H1 (cell line): ENCODE data around the gene SAMD4A. TPM values are rescaled to one million over a fixed set of nuclear protein-coding genes. Genes with fewer than 3 reads are reported as not detected.

Experiments
- polyA plus RNA-seq, 7 experiments: library from polyadenylated mRNA; depleted of rRNA in 3 of 7; stranded (reverse) in 5 of 7; unstranded in 2 of 7; fragments of >200 nt in 5 of 7; fragments of 200-250 nt in 2 of 7; gene quantifications; 1 replicate in 5 of 7; 2 replicates in 1 of 7; 4 replicates in 1 of 7; pipeline versions ENCODE4 v1.2.1 to v1.2.3, GENCODE V29; 2011 to 2013; ENCODE audit warnings: missing spikeins in 2 of 7, mixed read lengths in 2 of 7
- total RNA-seq: library from RNA; stranded (reverse); fragmentation: NEBNext Ultra II Directional; extraction: Animal tissue kit (Norgen Biotek cat#: 25700); gene quantifications from 2 replicates; pipeline ENCODE4 v1.2.1, GENCODE V29; 2021
- TF ChIP-seq, protein P1 (sequence below): fragments of 300-600 bp; sonication (generic); IDR thresholded peaks from 2 replicates; pipeline ENCODE4 v1.7.1; 2012; ENCODE audit warnings: low read length, moderate library complexity, mild to moderate bottlenecking, inconsistent platforms; ENCODE audit not compliant: insufficient replicate concordance

Gene SAMD4A
- total and polyA plus RNA-seq, 2 of the 8 experiments (the other 6 are each of a cell fraction or from before 2014, with no cell fraction given): 2.4 to 12.3 TPM

GRCh38 chr14:54593860-54594259 lies 26.9 kb downstream of the SAMD4A start (continued):
- TF ChIP-seq, protein P1, sequence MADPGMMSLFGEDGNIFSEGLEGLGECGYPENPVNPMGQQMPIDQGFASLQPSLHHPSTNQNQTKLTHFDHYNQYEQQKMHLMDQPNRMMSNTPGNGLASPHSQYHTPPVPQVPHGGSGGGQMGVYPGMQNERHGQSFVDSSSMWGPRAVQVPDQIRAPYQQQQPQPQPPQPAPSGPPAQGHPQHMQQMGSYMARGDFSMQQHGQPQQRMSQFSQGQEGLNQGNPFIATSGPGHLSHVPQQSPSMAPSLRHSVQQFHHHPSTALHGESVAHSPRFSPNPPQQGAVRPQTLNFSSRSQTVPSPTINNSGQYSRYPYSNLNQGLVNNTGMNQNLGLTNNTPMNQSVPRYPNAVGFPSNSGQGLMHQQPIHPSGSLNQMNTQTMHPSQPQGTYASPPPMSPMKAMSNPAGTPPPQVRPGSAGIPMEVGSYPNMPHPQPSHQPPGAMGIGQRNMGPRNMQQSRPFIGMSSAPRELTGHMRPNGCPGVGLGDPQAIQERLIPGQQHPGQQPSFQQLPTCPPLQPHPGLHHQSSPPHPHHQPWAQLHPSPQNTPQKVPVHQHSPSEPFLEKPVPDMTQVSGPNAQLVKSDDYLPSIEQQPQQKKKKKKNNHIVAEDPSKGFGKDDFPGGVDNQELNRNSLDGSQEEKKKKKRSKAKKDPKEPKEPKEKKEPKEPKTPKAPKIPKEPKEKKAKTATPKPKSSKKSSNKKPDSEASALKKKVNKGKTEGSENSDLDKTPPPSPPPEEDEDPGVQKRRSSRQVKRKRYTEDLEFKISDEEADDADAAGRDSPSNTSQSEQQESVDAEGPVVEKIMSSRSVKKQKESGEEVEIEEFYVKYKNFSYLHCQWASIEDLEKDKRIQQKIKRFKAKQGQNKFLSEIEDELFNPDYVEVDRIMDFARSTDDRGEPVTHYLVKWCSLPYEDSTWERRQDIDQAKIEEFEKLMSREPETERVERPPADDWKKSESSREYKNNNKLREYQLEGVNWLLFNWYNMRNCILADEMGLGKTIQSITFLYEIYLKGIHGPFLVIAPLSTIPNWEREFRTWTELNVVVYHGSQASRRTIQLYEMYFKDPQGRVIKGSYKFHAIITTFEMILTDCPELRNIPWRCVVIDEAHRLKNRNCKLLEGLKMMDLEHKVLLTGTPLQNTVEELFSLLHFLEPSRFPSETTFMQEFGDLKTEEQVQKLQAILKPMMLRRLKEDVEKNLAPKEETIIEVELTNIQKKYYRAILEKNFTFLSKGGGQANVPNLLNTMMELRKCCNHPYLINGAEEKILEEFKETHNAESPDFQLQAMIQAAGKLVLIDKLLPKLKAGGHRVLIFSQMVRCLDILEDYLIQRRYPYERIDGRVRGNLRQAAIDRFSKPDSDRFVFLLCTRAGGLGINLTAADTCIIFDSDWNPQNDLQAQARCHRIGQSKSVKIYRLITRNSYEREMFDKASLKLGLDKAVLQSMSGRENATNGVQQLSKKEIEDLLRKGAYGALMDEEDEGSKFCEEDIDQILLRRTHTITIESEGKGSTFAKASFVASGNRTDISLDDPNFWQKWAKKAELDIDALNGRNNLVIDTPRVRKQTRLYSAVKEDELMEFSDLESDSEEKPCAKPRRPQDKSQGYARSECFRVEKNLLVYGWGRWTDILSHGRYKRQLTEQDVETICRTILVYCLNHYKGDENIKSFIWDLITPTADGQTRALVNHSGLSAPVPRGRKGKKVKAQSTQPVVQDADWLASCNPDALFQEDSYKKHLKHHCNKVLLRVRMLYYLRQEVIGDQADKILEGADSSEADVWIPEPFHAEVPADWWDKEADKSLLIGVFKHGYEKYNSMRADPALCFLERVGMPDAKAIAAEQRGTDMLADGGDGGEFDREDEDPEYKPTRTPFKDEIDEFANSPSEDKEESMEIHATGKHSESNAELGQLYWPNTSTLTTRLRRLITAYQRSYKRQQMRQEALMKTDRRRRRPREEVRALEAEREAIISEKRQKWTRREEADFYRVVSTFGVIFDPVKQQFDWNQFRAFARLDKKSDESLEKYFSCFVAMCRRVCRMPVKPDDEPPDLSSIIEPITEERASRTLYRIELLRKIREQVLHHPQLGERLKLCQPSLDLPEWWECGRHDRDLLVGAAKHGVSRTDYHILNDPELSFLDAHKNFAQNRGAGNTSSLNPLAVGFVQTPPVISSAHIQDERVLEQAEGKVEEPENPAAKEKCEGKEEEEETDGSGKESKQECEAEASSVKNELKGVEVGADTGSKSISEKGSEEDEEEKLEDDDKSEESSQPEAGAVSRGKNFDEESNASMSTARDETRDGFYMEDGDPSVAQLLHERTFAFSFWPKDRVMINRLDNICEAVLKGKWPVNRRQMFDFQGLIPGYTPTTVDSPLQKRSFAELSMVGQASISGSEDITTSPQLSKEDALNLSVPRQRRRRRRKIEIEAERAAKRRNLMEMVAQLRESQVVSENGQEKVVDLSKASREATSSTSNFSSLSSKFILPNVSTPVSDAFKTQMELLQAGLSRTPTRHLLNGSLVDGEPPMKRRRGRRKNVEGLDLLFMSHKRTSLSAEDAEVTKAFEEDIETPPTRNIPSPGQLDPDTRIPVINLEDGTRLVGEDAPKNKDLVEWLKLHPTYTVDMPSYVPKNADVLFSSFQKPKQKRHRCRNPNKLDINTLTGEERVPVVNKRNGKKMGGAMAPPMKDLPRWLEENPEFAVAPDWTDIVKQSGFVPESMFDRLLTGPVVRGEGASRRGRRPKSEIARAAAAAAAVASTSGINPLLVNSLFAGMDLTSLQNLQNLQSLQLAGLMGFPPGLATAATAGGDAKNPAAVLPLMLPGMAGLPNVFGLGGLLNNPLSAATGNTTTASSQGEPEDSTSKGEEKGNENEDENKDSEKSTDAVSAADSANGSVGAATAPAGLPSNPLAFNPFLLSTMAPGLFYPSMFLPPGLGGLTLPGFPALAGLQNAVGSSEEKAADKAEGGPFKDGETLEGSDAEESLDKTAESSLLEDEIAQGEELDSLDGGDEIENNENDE: no peak
